GM19468 (cell line): ENCODE results near the gene EP400.
"Not testable (repeated sequence)": the region's sequence is repeated elsewhere in the genome, so short reads cannot be mapped to it uniquely, and the experiment has no call there.

Experiments used
- ATAC-seq: cut with Tn5 transposase; IDR thresholded peaks from one replicate; pipeline ENCODE4 v1.9.1; 2021; ENCODE audit warnings: mild to moderate bottlenecking, moderate library complexity, moderate number of reproducible peaks; ENCODE audit not compliant: unreplicated experiment; ENCODE audit errors: extremely low read depth

EP400 gene

GRCh38 chr12:132030367-132031038 lies 80.8 kb downstream of the EP400 start:
- ATAC-seq: no peak

DNA sequence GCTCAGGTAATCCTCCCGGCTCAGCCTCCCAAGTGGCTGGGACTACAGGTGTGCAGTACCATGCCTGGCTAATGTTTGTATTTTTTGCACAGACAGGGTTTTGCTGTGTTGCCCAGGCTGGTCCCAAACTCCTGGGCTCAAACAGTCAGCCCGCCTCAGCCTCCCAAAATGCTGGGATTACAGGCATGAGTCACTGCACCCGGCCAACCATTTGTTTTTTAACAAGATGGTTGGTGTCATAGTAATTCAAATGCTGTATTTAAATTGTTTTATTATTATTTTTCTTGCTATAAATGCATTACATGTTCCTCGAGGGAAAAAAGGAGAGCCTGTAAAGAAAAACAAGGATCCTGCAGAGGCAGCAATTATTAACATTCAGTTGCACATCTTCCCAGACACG lies 83.9 kb downstream of the EP400 start:
- ATAC-seq: no peak

DNA sequence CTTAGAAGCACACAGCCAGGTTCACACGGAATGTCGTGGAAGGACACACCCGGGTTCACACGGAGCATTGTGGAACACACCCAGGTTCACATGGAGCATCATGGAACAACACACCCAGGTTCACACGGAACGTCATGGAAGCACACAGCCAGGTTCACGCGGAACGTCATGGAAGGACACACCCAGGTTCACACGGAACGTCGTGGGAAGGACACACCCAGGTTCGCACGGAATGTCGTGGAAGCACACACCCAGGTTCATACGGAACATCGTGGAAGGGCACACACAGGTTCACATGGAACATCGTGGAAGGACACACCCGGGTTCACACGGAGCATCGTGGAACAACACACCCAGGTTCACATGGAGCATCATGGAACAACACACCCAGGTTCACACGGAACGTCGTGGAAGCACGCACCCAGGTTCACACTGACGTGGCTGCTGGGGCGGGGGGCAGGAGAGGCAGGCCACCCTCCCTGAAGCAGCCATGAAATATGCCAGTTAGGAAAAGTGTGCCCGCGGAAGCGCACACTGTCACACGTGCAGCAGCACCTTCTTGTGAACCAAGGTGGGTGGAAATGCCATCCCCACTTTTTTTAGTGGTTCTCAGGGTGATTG lies 86.4 kb downstream of the EP400 start:
- no peak for ATAC-seq

DNA sequence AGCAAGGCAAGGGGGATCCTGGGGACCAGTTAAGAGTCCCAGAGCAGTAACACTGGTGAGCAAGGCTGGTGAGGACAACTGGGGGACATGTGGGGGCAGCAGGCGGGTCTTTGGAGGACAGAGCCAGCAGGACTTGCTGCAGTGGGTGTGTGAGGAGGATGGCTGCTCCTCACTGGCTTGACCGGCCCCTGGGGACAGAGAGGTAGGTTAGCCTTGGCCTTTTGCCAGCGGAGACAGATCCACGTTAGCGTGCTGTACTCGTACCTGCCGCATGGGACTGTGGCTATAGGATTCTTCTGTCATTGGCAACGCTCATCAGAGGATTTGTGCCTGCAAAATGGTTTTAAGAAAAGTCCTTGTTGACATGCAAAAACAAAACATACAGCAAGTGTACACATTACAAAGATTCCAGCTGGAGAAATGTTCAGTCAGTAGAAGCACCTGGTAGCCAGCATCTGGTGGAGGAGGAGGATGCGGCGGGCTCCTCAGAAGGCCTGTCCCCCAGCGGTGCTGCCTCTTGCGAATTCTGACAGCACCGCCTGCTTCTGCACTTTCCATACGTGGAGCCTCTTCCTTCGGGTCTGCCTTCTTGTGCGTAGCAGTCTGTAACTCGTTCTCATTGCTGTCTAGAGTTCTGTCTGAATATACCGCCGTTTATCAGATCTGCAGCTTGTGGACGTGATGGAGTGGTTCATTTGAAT lies 91.3 kb downstream of the EP400 start:
- ATAC-seq: no peak

DNA sequence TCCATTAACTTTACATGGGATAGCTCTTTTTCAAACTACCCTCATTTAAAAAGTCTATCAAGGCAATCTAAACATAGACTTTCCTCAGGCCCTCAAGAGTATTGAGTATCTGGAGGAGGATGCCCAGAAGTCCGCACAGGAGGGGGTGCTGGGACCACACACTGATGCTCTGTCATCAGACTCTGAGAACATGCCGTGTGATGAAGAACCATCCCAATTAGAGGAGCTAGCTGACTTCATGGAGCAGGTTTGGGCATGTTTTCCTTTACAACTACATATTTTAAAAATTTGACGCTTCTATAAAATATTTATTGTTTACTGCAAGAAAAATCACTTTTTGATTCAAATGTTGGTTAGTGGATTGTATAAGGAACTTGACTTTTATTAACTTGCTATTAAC lies 93.5 kb downstream of the EP400 start:
- no peak for ATAC-seq

GRCh38 chr12:132043770-132044467 lies 94.2 kb downstream of the EP400 start:
- ATAC-seq: no peak

DNA sequence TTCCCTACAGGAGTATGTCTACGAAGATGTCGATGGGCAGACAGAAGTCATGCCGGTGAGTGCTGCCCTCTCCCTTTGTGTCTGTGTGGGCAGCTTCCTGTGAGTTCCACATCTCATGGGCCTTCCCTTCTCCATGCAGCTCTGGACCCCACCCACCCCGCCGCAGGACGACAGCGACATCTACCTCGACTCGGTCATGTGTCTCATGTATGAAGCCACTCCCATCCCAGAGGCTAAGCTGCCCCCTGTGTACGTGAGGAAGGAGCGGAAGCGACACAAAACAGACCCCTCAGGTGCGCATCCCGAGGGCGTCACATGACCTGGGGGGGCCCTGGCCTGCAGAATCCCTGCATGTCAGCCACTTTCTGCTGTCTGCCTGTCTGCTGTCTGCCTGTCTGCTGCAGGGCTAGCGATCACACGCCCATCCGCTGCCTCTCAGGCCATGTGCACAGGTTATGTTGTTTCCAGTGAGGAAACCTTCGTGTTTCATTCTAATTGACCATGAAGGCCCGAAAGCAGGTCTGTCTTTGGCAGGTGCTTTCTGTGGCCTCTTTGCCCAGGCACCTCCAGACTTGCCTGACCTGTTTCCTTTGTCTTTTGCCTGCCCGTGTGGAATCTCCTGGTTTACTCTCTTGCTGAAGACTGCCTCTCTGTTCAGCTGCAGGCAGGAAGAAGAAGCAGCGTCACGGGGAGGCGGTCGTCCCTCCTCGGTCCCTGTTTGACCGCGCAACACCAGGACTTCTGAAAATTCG lies 95.1 kb downstream of the EP400 start:
- no peak for ATAC-seq

GRCh38 chr12:132045751-132046150 lies 96.0 kb downstream of the EP400 start:
- ATAC-seq: no peak

DNA sequence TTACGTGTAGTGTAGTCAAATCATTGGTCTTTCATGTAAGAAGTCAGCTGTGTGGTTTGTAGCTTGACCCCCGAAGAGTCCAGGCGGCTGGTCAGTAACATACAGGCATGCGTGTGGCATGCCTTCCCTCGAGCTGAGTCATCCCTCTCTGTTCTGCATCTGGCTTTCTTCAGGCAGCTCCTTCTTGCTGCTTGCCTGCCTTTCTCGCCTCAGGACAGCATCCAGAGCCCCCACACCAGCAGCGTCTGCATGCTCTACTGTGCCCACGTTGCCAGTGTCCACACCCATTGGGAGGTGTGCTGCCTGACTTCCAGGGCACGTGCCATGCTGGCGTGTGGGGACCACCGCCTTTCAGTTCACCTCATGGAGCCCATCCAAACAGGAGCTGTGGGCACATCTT lies 96.8 kb downstream of the EP400 start:
- no peak for ATAC-seq

DNA sequence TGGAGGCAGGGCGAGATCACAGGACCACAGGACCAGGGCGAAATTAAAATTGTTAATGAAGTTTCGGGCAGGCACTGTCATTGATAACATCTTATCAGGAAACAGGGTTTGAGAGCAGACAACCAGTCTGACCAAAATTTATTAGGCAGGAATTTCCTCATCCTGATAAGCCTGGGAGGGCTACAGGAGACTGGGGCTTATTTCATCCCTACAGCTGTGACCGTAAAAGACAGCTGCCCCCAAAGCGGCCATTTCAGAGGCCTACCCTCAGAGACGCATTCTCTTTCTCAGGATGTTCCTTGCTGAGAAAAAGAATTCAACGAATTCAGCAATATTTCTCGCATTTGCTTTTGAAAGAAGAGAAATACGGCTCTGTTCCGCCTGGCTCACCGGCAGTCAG lies 97.9 kb downstream of the EP400 start:
- ATAC-seq: not testable (repeated sequence)

GRCh38 chr12:132049442-132049841 lies 99.7 kb downstream of the EP400 start:
- no peak for ATAC-seq

DNA sequence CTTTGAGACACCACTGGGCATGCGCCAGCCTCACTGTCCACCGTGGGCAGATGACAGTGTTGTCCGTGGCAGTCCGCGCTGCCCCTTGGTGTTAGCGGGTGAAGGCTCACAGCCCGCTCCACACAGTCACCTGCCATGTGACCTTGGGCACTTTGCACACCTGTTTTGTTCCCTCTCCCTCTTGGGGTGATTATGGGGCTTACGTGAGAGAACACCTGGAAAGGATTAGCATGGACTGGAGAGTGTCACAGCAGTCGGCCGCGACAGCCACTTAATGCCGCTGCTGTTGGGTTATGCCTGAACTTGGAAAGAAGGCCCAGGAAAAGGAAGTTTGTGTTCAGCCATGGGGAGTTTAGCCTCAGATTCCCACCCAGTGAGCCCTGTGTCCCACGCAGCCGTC lies 100.1 kb downstream of the EP400 start:
- ATAC-seq: no peak

GRCh38 chr12:132051718-132052117 lies 102.0 kb downstream of the EP400 start:
- not testable (repeated sequence) for ATAC-seq

- no peak for ATAC-seq
Measured at GRCh38 chr12:132052196-132052932, 102.6 kb downstream of the EP400 start.

DNA sequence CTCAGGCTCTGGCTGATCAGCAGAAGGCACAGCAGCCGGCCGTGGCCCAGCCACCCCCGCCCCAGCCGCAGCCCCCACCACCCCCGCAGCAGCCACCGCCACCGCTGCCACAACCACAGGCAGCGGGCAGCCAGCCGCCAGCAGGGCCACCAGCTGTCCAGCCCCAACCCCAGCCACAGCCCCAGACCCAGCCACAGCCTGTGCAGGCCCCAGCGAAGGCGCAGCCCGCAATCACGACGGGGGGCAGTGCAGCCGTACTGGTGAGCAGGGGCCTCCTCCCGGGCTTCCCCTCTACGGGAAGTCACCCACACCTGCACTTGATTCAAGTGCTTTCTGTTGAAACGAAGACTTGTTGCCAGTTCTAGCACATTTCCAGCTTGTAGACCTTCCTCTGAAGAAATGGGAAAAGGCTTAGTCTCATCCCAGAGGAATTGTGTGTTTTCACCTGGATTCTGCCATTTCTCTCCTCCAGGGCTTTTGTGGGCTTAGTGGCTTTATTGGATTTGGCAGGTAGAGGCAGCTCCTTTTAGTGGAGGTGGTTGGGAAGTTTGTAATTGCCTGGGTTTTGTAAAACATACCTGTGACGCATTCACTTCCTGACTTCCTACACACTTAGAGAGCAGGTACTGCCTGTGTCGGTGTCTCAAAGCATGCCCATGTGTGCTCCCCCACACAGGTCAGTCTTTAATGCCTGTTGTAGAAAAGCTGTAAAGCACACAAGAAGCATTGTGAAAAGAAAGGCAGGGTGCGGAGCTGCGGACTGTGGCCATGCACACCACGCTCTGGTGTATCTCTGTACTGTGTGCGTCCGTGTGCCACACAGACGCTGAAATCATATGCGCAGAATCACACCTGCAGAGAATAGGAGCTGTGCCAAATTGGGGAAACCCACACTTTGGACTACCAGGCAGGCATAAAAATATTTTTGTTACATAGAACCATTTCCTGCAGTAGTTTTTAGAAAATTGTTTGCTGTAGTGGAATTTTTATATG lies 103.9 kb downstream of the EP400 start:
- no peak for ATAC-seq

DNA sequence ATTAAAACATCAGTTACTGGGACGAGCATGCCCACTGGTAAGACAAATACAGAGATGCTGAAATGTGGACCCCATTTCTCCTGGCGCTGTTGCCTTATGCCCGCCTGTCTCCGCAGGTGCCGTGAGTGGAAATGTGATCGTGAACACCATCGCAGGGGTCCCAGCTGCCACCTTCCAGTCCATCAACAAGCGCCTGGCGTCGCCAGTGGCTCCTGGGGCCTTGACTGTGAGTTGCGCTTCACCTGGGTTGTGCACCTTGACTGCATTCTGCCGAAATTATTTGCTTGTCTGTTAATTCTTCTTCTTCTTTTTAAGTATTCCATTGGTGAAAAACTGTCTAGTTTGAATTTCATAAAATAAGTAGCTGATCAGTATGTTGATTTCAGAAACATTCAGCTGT lies 105.2 kb downstream of the EP400 start:
- no peak for ATAC-seq

DNA sequence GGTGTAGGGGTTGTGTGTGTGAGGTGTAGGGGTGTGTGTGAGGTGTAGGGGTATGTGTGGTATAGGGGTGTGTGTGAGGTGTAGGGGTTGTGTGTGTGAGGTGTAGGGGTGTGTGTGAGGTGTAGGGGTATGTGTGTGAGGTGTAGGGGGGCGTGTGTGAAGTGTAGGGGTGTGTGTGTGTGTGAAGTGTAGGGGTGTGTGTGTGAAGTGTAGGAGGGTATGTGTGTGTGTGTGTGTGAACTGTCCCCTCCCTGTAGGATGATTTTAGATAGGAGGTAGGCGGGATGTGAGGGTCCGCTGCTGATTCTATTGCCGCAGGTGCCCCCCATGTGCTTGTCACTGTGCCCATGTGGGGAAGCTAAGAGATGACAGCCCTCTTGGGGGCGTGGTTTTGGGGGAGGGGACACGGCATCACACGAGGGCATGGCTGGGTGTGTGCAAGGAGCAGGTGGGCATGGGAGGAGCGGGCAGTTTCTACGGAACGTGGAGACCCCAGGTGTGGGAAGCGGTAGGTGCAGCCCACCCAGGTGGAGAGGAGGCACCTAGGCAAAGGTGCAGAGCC lies 105.9 kb downstream of the EP400 start:
- ATAC-seq: no peak

DNA sequence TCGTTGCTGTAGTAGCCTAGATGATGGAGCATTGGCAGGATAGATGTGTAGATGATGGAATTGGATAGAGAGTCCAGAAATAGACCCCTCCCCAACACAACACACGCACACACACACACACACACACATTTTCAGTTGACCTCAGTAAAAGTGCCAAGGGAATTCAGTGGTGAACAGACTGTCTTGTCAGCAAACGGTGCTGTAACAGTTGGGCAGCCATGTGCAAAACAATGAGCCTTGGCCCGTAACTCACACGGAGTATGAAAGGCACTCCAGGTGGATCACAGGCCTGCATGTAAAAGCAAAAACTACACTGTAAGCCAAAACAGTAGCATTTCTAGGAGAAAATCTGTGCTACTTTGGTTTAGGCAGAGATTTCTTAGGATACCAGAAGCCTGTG lies 106.6 kb downstream of the EP400 start:
- ATAC-seq: no peak
